ENCODE measurements around the gene LIMK1. TPM values are rescaled to one million over a fixed set of nuclear protein-coding genes. Genes with fewer than 3 reads are reported as not detected.
A peak's percentile ranks its signal among the peaks of the same experiment; 100 is the strongest.

Gene LIMK1
- total and polyA plus RNA-seq, 7 donors = 12.0 to 95.8 (median 28.7) TPM

DNA sequence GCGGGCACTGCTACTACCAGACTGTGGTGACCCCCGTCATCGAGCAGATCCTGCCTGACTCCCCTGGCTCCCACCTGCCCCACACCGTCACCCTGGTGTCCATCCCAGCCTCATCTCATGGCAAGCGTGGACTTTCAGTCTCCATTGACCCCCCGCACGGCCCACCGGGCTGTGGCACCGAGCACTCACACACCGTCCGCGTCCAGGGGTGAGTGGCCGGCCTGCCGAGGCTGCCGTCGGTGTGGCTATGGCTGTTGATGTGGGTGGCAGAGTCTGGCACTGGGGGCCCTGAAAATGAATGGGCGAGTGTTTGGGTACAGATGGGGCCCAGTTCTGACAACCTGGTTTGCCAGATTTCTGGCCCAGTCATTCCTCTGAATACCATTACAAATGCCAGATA is 15.4 kb downstream of the LIMK1 start:
- TF ChIP-seq, protein P1, sequence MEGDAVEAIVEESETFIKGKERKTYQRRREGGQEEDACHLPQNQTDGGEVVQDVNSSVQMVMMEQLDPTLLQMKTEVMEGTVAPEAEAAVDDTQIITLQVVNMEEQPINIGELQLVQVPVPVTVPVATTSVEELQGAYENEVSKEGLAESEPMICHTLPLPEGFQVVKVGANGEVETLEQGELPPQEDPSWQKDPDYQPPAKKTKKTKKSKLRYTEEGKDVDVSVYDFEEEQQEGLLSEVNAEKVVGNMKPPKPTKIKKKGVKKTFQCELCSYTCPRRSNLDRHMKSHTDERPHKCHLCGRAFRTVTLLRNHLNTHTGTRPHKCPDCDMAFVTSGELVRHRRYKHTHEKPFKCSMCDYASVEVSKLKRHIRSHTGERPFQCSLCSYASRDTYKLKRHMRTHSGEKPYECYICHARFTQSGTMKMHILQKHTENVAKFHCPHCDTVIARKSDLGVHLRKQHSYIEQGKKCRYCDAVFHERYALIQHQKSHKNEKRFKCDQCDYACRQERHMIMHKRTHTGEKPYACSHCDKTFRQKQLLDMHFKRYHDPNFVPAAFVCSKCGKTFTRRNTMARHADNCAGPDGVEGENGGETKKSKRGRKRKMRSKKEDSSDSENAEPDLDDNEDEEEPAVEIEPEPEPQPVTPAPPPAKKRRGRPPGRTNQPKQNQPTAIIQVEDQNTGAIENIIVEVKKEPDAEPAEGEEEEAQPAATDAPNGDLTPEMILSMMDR (IDR thresholded peaks at IDR 0.05) = no peak
- H3K27me3 ChIP-seq (ENCODE audit: insufficient read depth in 3 of 3, low read length in 2 of 3) = no peaks in the 10 kb centered on the region
- H3K36me3 ChIP-seq (ENCODE audit: insufficient read depth in 1 of 2, low read depth in 1 of 2) = peaks cover 3 to 79% of the 10 kb centered on the region in 2 donors
- H3K4me3 ChIP-seq = no peak overlapping the region
- no peak for DNase-seq
- peaks cover 4% of the 10 kb centered on the region for H3K4me1 ChIP-seq
- no peaks in the 10 kb centered on the region for H3K9me3 ChIP-seq
- WGBS, 3 donors = 96 to 97% (median 96%) methylated on average over 17 of the region's 17 CpGs
- intact Hi-C loops (cut with DNase I) = no loop called here
- ATAC-seq = no peak
- no peak overlapping the region for H3K27ac ChIP-seq

DNA sequence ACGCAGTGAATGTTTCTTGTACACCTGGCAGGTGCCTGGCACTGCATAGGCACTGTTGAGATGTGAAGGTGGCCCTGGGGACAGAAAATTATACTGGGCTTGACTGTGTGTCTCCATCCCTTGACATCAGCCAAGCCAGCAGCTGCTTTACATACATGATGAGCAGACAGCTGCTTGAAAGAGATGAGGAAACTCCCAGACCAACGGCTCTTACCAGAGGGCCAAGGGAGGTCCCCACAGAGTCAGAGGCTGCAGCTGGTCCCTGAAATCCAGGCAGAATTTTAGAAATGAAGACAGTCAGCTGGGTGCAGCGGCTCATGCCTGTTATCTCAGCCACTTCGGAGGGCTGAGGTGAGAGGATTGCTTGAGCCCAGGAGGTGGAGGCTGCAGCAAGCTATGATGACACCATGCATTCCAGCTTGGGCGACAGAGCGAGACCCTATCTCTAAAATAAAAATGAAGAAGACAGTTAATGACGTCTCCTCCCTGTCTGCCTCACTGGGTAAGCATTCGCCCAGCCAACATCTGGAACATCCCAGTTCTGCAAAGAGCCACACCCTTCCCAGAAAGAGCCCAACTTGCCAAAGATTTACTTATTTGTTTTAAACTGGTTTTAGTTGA is 17.6 kb downstream of the LIMK1 start:
- 58 to 67% (median 60%) methylated on average over 8 of the region's 8 CpGs for WGBS, 3 donors

DNA sequence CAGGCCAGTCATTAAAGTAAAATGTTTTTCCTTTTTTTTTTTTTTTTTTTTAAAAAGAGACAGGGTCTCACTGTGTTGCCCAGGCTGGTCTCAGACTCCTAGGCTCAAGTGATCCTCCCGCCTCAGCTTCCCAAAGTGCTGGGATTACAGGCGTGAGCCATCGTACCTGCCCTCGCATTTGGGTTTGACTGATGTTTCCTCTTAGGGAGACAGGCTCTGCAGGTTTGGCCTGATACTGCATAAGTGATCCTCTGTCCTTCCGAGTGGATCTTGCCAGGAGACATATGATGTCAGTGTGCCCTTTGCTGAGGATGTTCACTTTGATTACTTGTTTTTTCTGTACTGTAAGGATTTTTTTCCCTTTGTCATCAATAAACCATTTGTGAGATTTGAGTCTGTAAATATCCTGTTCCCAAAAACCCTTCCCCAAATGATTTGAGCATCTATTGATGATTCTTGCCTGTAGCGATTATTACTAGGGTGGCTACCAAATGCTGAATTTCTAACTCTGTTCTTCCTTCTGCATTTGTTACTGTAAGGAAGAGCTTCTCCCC is 19.7 kb downstream of the LIMK1 start:
- TF ChIP-seq, protein P1 (IDR thresholded peaks at IDR 0.05) = no peak
- DNase-seq = no peak
- intact Hi-C loops (cut with DNase I) = no loop called here
- no peak overlapping the region for H3K27ac ChIP-seq
- H3K27me3 ChIP-seq (ENCODE audit: insufficient read depth in 3 of 3, low read length in 2 of 3) = no peaks in the 10 kb centered on the region
- WGBS, 3 donors = 83 to 99% (median 85%) methylated on average over 6 of the region's 6 CpGs
- peaks cover 5% of the 10 kb centered on the region for H3K4me1 ChIP-seq
- H3K36me3 ChIP-seq (ENCODE audit: insufficient read depth in 1 of 2, low read depth in 1 of 2) = peaks cover 3 to 98% of the 10 kb centered on the region in 2 donors
- H3K9me3 ChIP-seq = no peaks in the 10 kb centered on the region
- no peak overlapping the region for H3K4me3 ChIP-seq
- no peak for ATAC-seq

More for the DNA sequence above, 17.6 kb downstream of the LIMK1 start:
- peaks cover 5% of the 10 kb centered on the region for H3K4me1 ChIP-seq
- TF ChIP-seq, protein P1 (IDR thresholded peaks at IDR 0.05) = no peak
- no peak overlapping the region for H3K27ac ChIP-seq
- H3K9me3 ChIP-seq = no peaks in the 10 kb centered on the region
- peak; percentile 38 to 66 for DNase-seq
- peak in 2 of 4 donors; percentile 17 to 42 for ATAC-seq
- no peaks in the 10 kb centered on the region for H3K27me3 ChIP-seq (ENCODE audit: insufficient read depth in 3 of 3, low read length in 2 of 3)
- intact Hi-C loops (cut with DNase I) = no loop called here
- H3K36me3 ChIP-seq (ENCODE audit: insufficient read depth in 1 of 2, low read depth in 1 of 2) = peaks cover 3 to 95% of the 10 kb centered on the region in 2 donors
- H3K4me3 ChIP-seq = no peak overlapping the region

DNA sequence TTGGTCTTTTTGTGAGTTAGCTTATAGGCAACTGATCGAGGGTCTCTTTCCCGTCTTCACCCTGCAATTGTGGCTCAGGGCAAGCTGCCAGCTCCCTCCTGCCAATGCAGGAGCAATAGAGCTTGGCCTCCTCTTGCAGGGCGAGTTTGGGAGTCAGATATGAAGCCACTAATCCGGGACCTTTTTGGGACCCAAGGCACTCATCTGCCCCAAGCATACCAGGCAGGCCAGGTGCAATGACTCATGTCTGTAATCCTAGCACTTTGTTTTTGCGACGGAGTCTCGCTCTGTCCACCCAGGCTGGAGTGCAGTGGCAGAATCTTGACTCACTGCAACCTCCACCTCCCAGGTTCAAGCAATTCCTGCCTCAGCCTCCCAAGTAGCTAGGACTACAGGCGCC is 21.1 kb downstream of the LIMK1 start:
- H3K4me3 ChIP-seq = no peak overlapping the region
- H3K9me3 ChIP-seq = no peaks in the 10 kb centered on the region
- H3K27ac ChIP-seq = peak overlapping the region; percentile 70
- TF ChIP-seq, protein P1 (IDR thresholded peaks at IDR 0.05) = no peak
- DNase-seq = peak in 1 of 2 donors; percentile 53
- 41 to 68% (median 51%) methylated on average over 8 of the region's 8 CpGs for WGBS, 3 donors
- peaks cover 5% of the 10 kb centered on the region for H3K4me1 ChIP-seq
- H3K27me3 ChIP-seq (ENCODE audit: insufficient read depth in 3 of 3, low read length in 2 of 3) = no peaks in the 10 kb centered on the region
- peaks cover 3 to 98% of the 10 kb centered on the region in 2 donors for H3K36me3 ChIP-seq (ENCODE audit: insufficient read depth in 1 of 2, low read depth in 1 of 2)
- intact Hi-C loops (cut with DNase I) = loop anchor here in 1 of 2 donors (5.0 kb wide), 1 partner anchor 68 kb away; the partner anchor contains the start of gene EIF4H
- ATAC-seq = peak; percentile 86 to 95 (median 90)

All from psoas muscle (tissue), 8 donors.